ENCODE measurements around the gene SEMA5A.

DNA sequence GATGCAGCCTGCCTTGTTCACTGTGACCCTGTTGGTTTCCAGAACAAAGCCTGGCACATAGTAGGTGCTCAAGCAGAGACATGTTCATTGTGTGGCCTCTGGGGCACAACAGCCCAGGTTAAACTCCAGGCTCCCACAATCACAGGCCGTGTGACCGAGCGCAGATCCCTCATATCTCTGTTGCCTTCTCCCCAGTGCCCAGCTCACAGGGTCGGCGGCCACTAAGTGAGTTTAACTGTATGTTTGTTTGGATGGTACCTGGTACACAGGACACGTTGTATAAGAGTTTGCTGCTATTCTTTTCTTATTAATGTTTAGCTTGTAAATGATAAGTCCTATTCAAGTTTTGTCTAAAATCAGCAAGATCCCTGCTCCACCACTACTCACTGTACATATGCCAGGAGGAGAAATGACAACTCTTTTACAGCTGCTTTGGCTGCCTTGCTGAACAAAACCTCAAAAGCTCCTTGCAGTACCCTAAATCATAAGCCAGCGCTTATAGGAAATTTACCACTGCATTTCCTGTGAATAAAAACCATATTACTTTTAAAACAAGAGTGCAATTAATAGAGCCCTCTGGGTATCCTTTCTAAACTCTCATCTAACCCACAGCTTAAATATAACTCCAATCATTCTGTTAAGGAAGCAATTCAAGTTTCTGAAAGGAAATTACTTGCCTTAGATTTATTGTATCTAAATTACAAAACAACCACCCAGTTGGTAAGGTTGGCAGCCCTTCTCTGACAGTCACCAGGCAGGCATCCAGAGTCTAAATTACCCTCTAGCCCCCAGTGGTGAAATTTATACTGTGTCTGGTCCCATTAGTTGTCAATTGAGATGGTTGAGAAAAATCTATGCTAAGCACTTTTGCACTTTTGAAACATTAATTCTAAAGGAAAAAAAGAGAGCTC is 379.4 kb downstream of the SEMA5A start:
- TF ChIP-seq CTCF (IDR thresholded peaks at IDR 0.05) = no peak
- no peak for TF ChIP-seq POLR2A (IDR thresholded peaks at IDR 0.05)
